Left ventricle myocardium inferior (tissue), 1 donor: ENCODE measurements around the gene RAB13. TPM values are rescaled to one million over a fixed set of nuclear protein-coding genes. Genes with fewer than 3 reads are reported as not detected.

ENCODE experiments used
- DNase-seq: peaks from one replicate; pipeline ENCODE4 v3.0.0-alpha.2; 2020
- H3K27ac ChIP-seq: fragments of 200-600 bp; replicated peaks from 2 replicates; pipeline ENCODE4 v1.8.0; 2021
- H3K27me3 ChIP-seq: fragments of 200-600 bp; 2 replicates; pipeline ENCODE4 v1.8.0; 2021; ENCODE audit warnings: low read depth
- H3K36me3 ChIP-seq: fragments of 200-600 bp; 2 replicates; pipeline ENCODE4 v1.8.0; 2021
- H3K4me1 ChIP-seq: fragments of 200-600 bp; 2 replicates; pipeline ENCODE4 v1.8.0; 2021
- H3K4me3 ChIP-seq: fragments of 200-600 bp; 2 replicates; pipeline ENCODE4 v1.8.0; 2021; ENCODE audit warnings: mild to moderate bottlenecking, moderate library complexity
- H3K9me3 ChIP-seq: fragments of 200-600 bp; replicated peaks from 2 replicates; pipeline ENCODE4 v1.8.0; 2021
- CTCF ChIP-seq: fragments of 200-600 bp; IDR thresholded peaks from 2 replicates; pipeline ENCODE4 v1.8.0; 2021; ENCODE audit warnings: antibody characterized with exemption, mild to moderate bottlenecking, borderline replicate concordance
- intact Hi-C: fragments of 100-400 bp; cut with micrococcal nuclease; formaldehyde crosslinking; loops from one replicate; pipeline ENCODE4 v1.11.0; 2022
- total RNA-seq: library from RNA; stranded (reverse); fragmentation: NEBNext Ultra II Directional; extraction: Animal tissue kit (Norgen Biotek cat#: 25700); gene quantifications from one replicate; pipeline ENCODE4 v1.2.1, GENCODE V29; 2021
- donor health status: DM: no; HTN: yes; CAD: no; lungs with severe emphysema.

The RAB13 gene
- total RNA-seq, 1 donor from 2014 or later: 59.3 TPM

- no peaks in the 10 kb centered on the region for H3K27me3 ChIP-seq
- H3K9me3 ChIP-seq: no peaks in the 10 kb centered on the region
- intact Hi-C loops: no loop called here
- peaks cover 54% of the 10 kb centered on the region for H3K36me3 ChIP-seq
- H3K4me3 ChIP-seq: peak overlapping the region; percentile 91
- H3K4me1 ChIP-seq: peaks cover 43% of the 10 kb centered on the region
- no peak for DNase-seq
- peak overlapping the region; percentile 99 for H3K27ac ChIP-seq
- TF ChIP-seq CTCF: no peak
Measured at GRCh38 chr1:153944005-153944826, 41.9 kb downstream of the RAB13 start.

GRCh38 chr1:153942766-153943549 is 43.2 kb downstream of the RAB13 start:
- TF ChIP-seq CTCF: no peak
- intact Hi-C loops: no loop called here
- no peak for DNase-seq
- peak overlapping the region; percentile 99 for H3K27ac ChIP-seq
- H3K27me3 ChIP-seq: no peaks in the 10 kb centered on the region
- H3K36me3 ChIP-seq: peaks cover 53% of the 10 kb centered on the region
- no peaks in the 10 kb centered on the region for H3K9me3 ChIP-seq
- peaks cover 43% of the 10 kb centered on the region for H3K4me1 ChIP-seq
- H3K4me3 ChIP-seq: no peak overlapping the region

GRCh38 chr1:153941826-153942725 is 44.1 kb downstream of the RAB13 start:
- peak overlapping the region; percentile 99 for H3K27ac ChIP-seq
- peaks cover 56% of the 10 kb centered on the region for H3K36me3 ChIP-seq
- no peaks in the 10 kb centered on the region for H3K27me3 ChIP-seq
- no peak for TF ChIP-seq CTCF
- no peak overlapping the region for H3K4me3 ChIP-seq
- DNase-seq: no peak
- peaks cover 41% of the 10 kb centered on the region for H3K4me1 ChIP-seq
- no peaks in the 10 kb centered on the region for H3K9me3 ChIP-seq
- intact Hi-C loops: no loop called here

GRCh38 chr1:153940756-153941155 is 45.4 kb downstream of the RAB13 start:
- intact Hi-C loops: no loop called here
- TF ChIP-seq CTCF: no peak
- H3K36me3 ChIP-seq: peaks cover 69% of the 10 kb centered on the region
- H3K27ac ChIP-seq: no peak overlapping the region
- no peak overlapping the region for H3K4me3 ChIP-seq
- no peaks in the 10 kb centered on the region for H3K27me3 ChIP-seq
- peaks cover 36% of the 10 kb centered on the region for H3K4me1 ChIP-seq
- no peak for DNase-seq
- H3K9me3 ChIP-seq: no peaks in the 10 kb centered on the region

- H3K4me3 ChIP-seq: no peak overlapping the region
- peaks cover 23% of the 10 kb centered on the region for H3K4me1 ChIP-seq
- intact Hi-C loops: no loop called here
- no peak for TF ChIP-seq CTCF
- no peaks in the 10 kb centered on the region for H3K27me3 ChIP-seq
- H3K9me3 ChIP-seq: no peaks in the 10 kb centered on the region
- peaks cover 82% of the 10 kb centered on the region for H3K36me3 ChIP-seq
- no peak for DNase-seq
- H3K27ac ChIP-seq: no peak overlapping the region
Measured at GRCh38 chr1:153939476-153939875, 46.7 kb downstream of the RAB13 start.
